Measurements from ENCODE around the gene HIPK2.

The HIPK2 gene

DNA sequence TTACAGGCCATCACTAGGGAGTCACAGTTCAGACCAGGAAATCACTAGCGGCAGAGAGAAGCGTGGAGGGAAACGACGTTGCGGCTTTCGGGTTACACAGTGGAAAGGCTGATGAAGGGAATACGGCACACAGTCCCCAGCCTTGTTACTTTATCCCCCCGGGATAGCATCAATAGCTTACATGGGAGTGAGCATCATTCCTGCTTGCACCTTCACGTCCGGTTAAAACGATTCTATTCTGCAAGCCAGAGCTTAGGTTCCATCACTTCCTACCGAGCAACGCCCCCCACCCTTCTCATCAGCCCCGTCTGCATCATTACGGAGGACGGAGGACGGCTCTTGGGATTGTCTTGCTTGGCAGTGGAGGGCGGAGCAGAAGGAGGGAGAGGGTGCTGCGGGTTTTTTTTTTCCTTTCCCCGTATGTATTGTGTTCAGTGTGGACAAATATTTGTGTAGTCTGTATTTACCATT lies 129.4 kb downstream of the HIPK2 start:
- Histone ChIP-seq H3K9ac (ENCODE audit: low read length) (no peak overlapping the region), H2BK5ac (ENCODE audit: low read length) (no peak overlapping the region), H3K4me1 (ENCODE audit: control insufficient read depth, low read depth, low read length) (peaks cover 12% of the 10 kb centered on the region), H3K18ac (ENCODE audit: low read length) (no peak overlapping the region), H4K5ac (ENCODE audit: low read length) (no peak overlapping the region), H2AK5ac (ENCODE audit: low read length) (no peak overlapping the region), H3K4ac (ENCODE audit: low read depth, low read length) (no peak overlapping the region), H3K23ac (ENCODE audit: low read length) (no peak overlapping the region), H2BK120ac (ENCODE audit: low read depth, low read length) (no peak overlapping the region), H3K27me3 (ENCODE audit: insufficient read depth, low read length, poor library complexity) (no peaks in the 10 kb centered on the region), H2BK15ac (replicated peaks; ENCODE audit: low read depth) (no peak overlapping the region), H3K79me1 (ENCODE audit: low read length) (no peaks in the 10 kb centered on the region), H4K8ac (ENCODE audit: low read depth, low read length) (no peak overlapping the region), H3K79me2 (ENCODE audit: control insufficient read depth, insufficient read depth, low read length) (no peaks in the 10 kb centered on the region), H3K4me2 (ENCODE audit: low read length) (no peak overlapping the region), H3K4me3 (ENCODE audit: low read length) (no peak overlapping the region), H3K36me3 (ENCODE audit: control insufficient read depth, insufficient read depth, low read length) (no peaks in the 10 kb centered on the region), H3K27ac (ENCODE audit: low read depth, low read length) (no peak overlapping the region), H3K56ac (ENCODE audit: low read length) (no peak overlapping the region)
- WGBS (ENCODE audit: extremely low coverage, insufficient coverage, low lambda C conversion rate) = no CpG with 5 or more reads among the region's 20 CpGs
- peak; percentile 22 for DNase-seq

DNA sequence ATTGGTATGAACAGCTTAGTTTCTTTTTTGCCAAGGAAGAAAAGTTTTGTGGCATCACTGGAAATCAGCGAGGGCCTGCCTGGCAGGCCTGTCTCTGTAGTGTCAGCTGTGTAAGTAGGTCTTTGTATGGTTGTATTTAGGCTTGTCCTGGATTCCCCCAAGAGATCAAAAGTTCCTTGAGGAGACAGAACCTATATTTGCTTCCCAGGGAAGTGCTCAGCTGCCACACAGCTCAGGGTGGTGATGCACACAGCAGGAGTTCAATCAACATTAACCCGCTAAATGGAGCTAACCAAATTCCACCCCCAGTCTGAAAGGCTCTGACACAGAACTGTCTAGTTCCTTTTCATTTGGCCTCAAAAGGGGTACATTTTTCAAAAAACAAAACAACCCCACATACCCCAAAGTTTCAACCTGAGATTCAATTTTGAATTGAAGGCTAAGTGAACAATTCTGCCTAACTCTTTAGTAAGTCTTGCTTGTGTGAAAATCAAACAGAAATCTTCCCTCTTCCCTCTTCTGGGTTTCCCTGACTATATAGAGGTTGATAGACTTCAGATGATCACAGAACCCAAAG lies 129.9 kb downstream of the HIPK2 start:
- Histone ChIP-seq H3K27ac (ENCODE audit: low read depth, low read length) (no peak overlapping the region), H3K27me3 (ENCODE audit: insufficient read depth, low read length, poor library complexity) (no peaks in the 10 kb centered on the region), H3K4ac (ENCODE audit: low read depth, low read length) (no peak overlapping the region), H3K9ac (ENCODE audit: low read length) (no peak overlapping the region), H3K4me2 (ENCODE audit: low read length) (no peak overlapping the region), H2AK5ac (ENCODE audit: low read length) (no peak overlapping the region), H3K4me3 (ENCODE audit: low read length) (no peak overlapping the region), H3K79me1 (ENCODE audit: low read length) (no peaks in the 10 kb centered on the region), H3K79me2 (ENCODE audit: control insufficient read depth, insufficient read depth, low read length) (no peaks in the 10 kb centered on the region), H2BK5ac (ENCODE audit: low read length) (no peak overlapping the region), H3K56ac (ENCODE audit: low read length) (no peak overlapping the region), H2BK15ac (replicated peaks; ENCODE audit: low read depth) (no peak overlapping the region), H2BK120ac (ENCODE audit: low read depth, low read length) (no peak overlapping the region), H4K8ac (ENCODE audit: low read depth, low read length) (no peak overlapping the region), H3K23ac (ENCODE audit: low read length) (no peak overlapping the region), H4K5ac (ENCODE audit: low read length) (no peak overlapping the region), H3K4me1 (ENCODE audit: control insufficient read depth, low read depth, low read length) (peaks cover 12% of the 10 kb centered on the region), H3K18ac (ENCODE audit: low read length) (no peak overlapping the region), H3K36me3 (ENCODE audit: control insufficient read depth, insufficient read depth, low read length) (no peaks in the 10 kb centered on the region)
- no CpG with 5 or more reads among the region's 2 CpGs for WGBS (ENCODE audit: extremely low coverage, insufficient coverage, low lambda C conversion rate)
- DNase-seq = peak; percentile 56

DNA sequence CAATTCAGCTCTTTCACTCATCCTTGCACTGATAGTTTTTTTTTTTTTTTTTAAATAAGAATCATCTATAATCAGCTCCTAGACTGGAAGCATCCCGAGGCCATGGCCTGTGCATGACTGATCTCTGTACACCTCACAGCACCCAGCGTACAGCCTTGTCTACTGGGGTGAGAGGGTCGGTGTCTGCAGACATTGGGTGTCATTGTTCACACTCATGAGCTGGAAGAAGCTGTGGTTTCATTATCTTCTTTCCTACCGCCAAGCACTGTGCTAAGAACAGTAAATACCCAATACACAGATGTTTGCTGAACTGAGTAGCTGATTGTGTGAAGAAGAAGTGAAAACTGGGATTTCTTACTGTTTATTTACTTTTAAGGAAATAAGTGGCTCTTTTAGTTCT lies 130.7 kb downstream of the HIPK2 start:
- Histone ChIP-seq H3K27ac (ENCODE audit: low read depth, low read length) (no peak overlapping the region), H3K18ac (ENCODE audit: low read length) (no peak overlapping the region), H3K4me3 (ENCODE audit: low read length) (no peak overlapping the region), H3K4me2 (ENCODE audit: low read length) (no peak overlapping the region), H4K5ac (ENCODE audit: low read length) (no peak overlapping the region), H3K79me2 (ENCODE audit: control insufficient read depth, insufficient read depth, low read length) (no peaks in the 10 kb centered on the region), H3K56ac (ENCODE audit: low read length) (no peak overlapping the region), H3K79me1 (ENCODE audit: low read length) (no peaks in the 10 kb centered on the region), H3K36me3 (ENCODE audit: control insufficient read depth, insufficient read depth, low read length) (no peaks in the 10 kb centered on the region), H3K4ac (ENCODE audit: low read depth, low read length) (no peak overlapping the region), H3K27me3 (ENCODE audit: insufficient read depth, low read length, poor library complexity) (no peaks in the 10 kb centered on the region), H3K4me1 (ENCODE audit: control insufficient read depth, low read depth, low read length) (peaks cover 12% of the 10 kb centered on the region), H2BK5ac (ENCODE audit: low read length) (no peak overlapping the region), H2AK5ac (ENCODE audit: low read length) (no peak overlapping the region), H4K8ac (ENCODE audit: low read depth, low read length) (no peak overlapping the region), H2BK120ac (ENCODE audit: low read depth, low read length) (no peak overlapping the region), H3K23ac (ENCODE audit: low read length) (no peak overlapping the region), H3K9ac (ENCODE audit: low read length) (no peak overlapping the region), H2BK15ac (replicated peaks; ENCODE audit: low read depth) (no peak overlapping the region)
- no CpG with 5 or more reads among the region's 4 CpGs for WGBS (ENCODE audit: extremely low coverage, insufficient coverage, low lambda C conversion rate)
- DNase-seq = no peak

DNA sequence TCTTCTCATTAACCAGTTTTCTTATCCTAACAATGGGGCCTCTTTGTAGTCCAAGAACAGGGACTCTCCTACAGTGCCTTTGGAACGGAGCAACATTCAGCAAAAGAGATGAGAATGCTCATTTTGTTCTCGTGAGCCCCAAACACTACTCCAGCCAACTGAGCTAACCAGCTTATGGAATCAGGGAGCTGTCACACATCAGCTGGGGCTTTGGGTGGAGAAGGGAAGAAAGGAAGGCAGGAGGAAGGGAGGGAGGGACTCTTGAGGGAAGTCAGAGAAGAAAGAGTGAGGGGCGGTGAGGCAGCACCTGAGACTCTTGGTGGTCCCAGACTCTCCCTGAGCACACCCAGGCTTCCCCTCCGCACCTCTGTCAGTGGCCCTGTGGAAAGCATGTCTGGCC lies 131.2 kb downstream of the HIPK2 start:
- H3K4ac ChIP-seq (ENCODE audit: low read depth, low read length) = no peak overlapping the region
- H3K27me3 ChIP-seq (ENCODE audit: insufficient read depth, low read length, poor library complexity) = no peaks in the 10 kb centered on the region
- no peak for DNase-seq
- H3K27ac ChIP-seq (ENCODE audit: low read depth, low read length) = no peak overlapping the region
- no peak overlapping the region for H2BK120ac ChIP-seq (ENCODE audit: low read depth, low read length)
- H3K9ac ChIP-seq (ENCODE audit: low read length) = no peak overlapping the region
- no peaks in the 10 kb centered on the region for H3K36me3 ChIP-seq (ENCODE audit: control insufficient read depth, insufficient read depth, low read length)
- no peak overlapping the region for H2BK15ac ChIP-seq (replicated peaks; ENCODE audit: low read depth)
- no peak overlapping the region for H3K18ac ChIP-seq (ENCODE audit: low read length)
- no peak overlapping the region for H3K23ac ChIP-seq (ENCODE audit: low read length)
- H3K4me1 ChIP-seq (ENCODE audit: control insufficient read depth, low read depth, low read length) = peaks cover 12% of the 10 kb centered on the region
- H2AK5ac ChIP-seq (ENCODE audit: low read length) = no peak overlapping the region
- H3K4me2 ChIP-seq (ENCODE audit: low read length) = no peak overlapping the region
- no peak overlapping the region for H3K56ac ChIP-seq (ENCODE audit: low read length)
- no peak overlapping the region for H2BK5ac ChIP-seq (ENCODE audit: low read length)
- WGBS (ENCODE audit: extremely low coverage, insufficient coverage, low lambda C conversion rate) = no CpG with 5 or more reads among the region's 4 CpGs
- no peaks in the 10 kb centered on the region for H3K79me2 ChIP-seq (ENCODE audit: control insufficient read depth, insufficient read depth, low read length)
- H4K5ac ChIP-seq (ENCODE audit: low read length) = no peak overlapping the region
- no peak overlapping the region for H4K8ac ChIP-seq (ENCODE audit: low read depth, low read length)
- no peaks in the 10 kb centered on the region for H3K79me1 ChIP-seq (ENCODE audit: low read length)
- no peak overlapping the region for H3K4me3 ChIP-seq (ENCODE audit: low read length)

DNA sequence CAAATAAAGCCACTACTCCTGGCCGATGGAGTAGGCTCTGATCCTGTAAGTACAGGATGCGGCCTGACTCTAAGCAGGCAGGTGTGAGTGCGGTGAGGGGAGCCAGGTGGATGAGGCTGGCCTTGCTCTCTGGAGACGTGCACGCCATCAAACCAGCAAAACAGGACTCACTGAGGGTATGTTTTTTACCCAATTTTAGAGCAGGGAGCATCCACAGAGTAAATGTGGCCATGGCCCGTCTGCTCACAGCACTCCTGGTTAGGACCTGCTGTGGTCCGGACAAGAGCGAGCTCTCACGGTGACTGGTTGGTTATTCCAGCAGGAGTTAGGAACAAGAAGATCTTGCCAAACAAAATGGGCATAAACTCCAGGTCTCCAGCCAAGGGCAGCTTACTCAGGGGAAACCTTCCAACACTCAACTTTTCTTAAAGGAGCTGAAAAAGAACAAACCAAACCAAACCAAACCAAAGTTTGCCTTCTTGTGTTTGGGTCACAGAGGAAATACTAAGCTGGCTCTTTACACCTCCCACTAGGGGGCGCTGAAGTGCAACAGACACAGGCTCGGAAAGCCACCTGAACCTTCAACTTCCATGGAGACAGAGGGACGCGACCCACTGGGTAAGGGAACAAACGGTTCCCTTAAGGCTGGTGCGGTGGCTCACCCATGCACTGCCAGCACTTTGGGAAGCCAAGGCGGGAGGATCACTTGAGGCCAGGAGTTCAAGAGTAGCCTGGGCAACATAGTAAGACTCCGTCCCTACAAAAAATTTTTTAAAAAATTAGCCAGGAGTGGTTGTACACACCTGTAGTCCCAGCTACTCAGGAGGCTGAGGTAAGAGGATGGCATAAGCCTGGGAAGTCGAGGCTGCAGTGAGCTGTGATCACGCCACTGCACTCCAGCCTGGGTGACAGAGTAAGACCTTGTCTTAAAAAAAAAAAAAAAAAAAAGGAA lies 131.9 kb downstream of the HIPK2 start:
- Histone ChIP-seq H3K4me1 (ENCODE audit: control insufficient read depth, low read depth, low read length) (peaks cover 12% of the 10 kb centered on the region), H3K18ac (ENCODE audit: low read length) (no peak overlapping the region), H3K4me2 (ENCODE audit: low read length) (no peak overlapping the region), H3K4ac (ENCODE audit: low read depth, low read length) (no peak overlapping the region), H3K56ac (ENCODE audit: low read length) (no peak overlapping the region), H2AK5ac (ENCODE audit: low read length) (no peak overlapping the region), H3K27ac (ENCODE audit: low read depth, low read length) (no peak overlapping the region), H2BK15ac (replicated peaks; ENCODE audit: low read depth) (no peak overlapping the region), H3K23ac (ENCODE audit: low read length) (no peak overlapping the region), H2BK120ac (ENCODE audit: low read depth, low read length) (no peak overlapping the region), H3K4me3 (ENCODE audit: low read length) (no peak overlapping the region), H3K79me2 (ENCODE audit: control insufficient read depth, insufficient read depth, low read length) (no peaks in the 10 kb centered on the region), H2BK5ac (ENCODE audit: low read length) (no peak overlapping the region), H4K5ac (ENCODE audit: low read length) (no peak overlapping the region), H4K8ac (ENCODE audit: low read depth, low read length) (no peak overlapping the region), H3K27me3 (ENCODE audit: insufficient read depth, low read length, poor library complexity) (no peaks in the 10 kb centered on the region), H3K79me1 (ENCODE audit: low read length) (no peaks in the 10 kb centered on the region), H3K36me3 (ENCODE audit: control insufficient read depth, insufficient read depth, low read length) (no peaks in the 10 kb centered on the region), H3K9ac (ENCODE audit: low read length) (no peak overlapping the region)
- no CpG with 5 or more reads among the region's 19 CpGs for WGBS (ENCODE audit: extremely low coverage, insufficient coverage, low lambda C conversion rate)
- DNase-seq = peak; percentile 89
